Testis (tissue), 3 donors: ENCODE data around the gene ABCA13. TPM values are rescaled to one million over a fixed set of nuclear protein-coding genes. Genes with fewer than 3 reads are reported as not detected.

Experiments used
- DNase-seq: peaks from one replicate; pipeline ENCODE4 v3.0.0-alpha.2; 2019
- H3K27ac ChIP-seq, 2 donors: fragments of 200-600 bp; sonication (generic); one replicate each; pipeline ENCODE4 v1.5.1; 2019
- H3K27me3 ChIP-seq: fragments of 200-600 bp; sonication (generic); one replicate; pipeline ENCODE4 v1.5.1; 2019
- H3K36me3 ChIP-seq: fragments of 200-600 bp; sonication (generic); one replicate; pipeline ENCODE4 v1.5.1; 2017; ENCODE audit warnings: low read depth; ENCODE audit errors: missing control alignments
- H3K4me1 ChIP-seq: fragments of 200-600 bp; sonication (generic); one replicate; pipeline ENCODE4 v1.5.1; 2019
- H3K4me3 ChIP-seq, 2 donors: fragments of 200-600 bp; sonication (generic); one replicate each; pipeline ENCODE4 v1.5.1; 2017 to 2019
- H3K9me3 ChIP-seq: fragments of 200-600 bp; sonication (generic); one replicate; pipeline ENCODE4 v1.5.1; 2017
- POLR2A ChIP-seq: fragments of 450-650 bp; IDR thresholded peaks from one replicate; pipeline ENCODE4 v1.6.1; 2017; ENCODE audit warnings: antibody characterized with exemption, mild to moderate bottlenecking, moderate library complexity
- WGBS, 2 donors: methylation state at CpG; one replicate each; pipeline ENCODE4 v1.1.5; 2018; 5-methylcytosine and 5-hydroxymethylcytosine counted together
- intact Hi-C: fragments of 100-400 bp; cut with DNase I; formaldehyde crosslinking; loops from one replicate; pipeline ENCODE4 v1.15.1; 2023; ENCODE audit warnings: low total_unique reads
- polyA plus RNA-seq: library from polyadenylated mRNA; stranded (reverse); fragments of 350-450 nt; fragmentation: Illumina TruSeq; extraction: RNeasy Lipid Tissue Mini Kit (QIAGEN cat#74804); gene quantifications from one replicate; pipeline ENCODE4 v1.2.3, GENCODE V29; 2014; ENCODE audit warnings: low read depth, low replicate concordance; ENCODE audit not compliant: insufficient read depth
- total RNA-seq, 2 donors: library from RNA; depleted of rRNA; stranded (reverse); fragments of >200 nt; gene quantifications; one replicate each; pipeline ENCODE4 v1.2.3, GENCODE V29; 2016
- TF ChIP-seq, protein P1 (sequence below), 3 experiments: fragments of 450-650 bp in 2 of 3; fragments of 200-600 bp in 1 of 3; sonication (generic) in 1 of 3; IDR thresholded peaks; one replicate each; pipeline ENCODE4 v1.5.1; 2016 to 2019; ENCODE audit warnings: antibody characterized with exemption in 3 of 3, mild to moderate bottlenecking in 2 of 3, moderate library complexity in 1 of 3

Gene ABCA13
- total and polyA plus RNA-seq, 3 donors from 2014 or later: 3.5 to 7.3 (median 4.3) TPM

DNA sequence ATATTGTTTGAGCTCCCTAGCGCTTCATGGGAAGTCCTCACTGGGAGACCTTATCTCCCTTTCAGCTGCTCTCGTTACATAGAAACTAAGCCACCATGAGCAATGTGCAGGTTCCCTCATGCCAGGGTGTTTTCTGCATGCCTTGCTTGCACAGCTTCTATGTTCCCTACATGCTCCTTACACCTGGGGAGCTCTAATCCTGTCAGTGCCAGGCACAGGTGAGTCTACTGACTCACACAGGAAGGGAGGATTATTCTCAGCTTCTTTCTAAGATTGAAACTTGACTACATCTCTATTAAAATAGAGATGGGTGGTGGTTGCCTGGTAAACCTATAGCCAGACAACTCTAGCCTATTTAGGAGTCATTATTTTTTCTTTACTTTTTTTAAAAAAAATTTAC is 377.4 kb downstream of the ABCA13 start:
- no peak for DNase-seq
- H3K27me3 ChIP-seq: no peaks in the 10 kb centered on the region
- H3K27ac ChIP-seq: no peak overlapping the region
- H3K36me3 ChIP-seq: no peaks in the 10 kb centered on the region
- TF ChIP-seq, protein P1, sequence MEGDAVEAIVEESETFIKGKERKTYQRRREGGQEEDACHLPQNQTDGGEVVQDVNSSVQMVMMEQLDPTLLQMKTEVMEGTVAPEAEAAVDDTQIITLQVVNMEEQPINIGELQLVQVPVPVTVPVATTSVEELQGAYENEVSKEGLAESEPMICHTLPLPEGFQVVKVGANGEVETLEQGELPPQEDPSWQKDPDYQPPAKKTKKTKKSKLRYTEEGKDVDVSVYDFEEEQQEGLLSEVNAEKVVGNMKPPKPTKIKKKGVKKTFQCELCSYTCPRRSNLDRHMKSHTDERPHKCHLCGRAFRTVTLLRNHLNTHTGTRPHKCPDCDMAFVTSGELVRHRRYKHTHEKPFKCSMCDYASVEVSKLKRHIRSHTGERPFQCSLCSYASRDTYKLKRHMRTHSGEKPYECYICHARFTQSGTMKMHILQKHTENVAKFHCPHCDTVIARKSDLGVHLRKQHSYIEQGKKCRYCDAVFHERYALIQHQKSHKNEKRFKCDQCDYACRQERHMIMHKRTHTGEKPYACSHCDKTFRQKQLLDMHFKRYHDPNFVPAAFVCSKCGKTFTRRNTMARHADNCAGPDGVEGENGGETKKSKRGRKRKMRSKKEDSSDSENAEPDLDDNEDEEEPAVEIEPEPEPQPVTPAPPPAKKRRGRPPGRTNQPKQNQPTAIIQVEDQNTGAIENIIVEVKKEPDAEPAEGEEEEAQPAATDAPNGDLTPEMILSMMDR (IDR thresholded peaks at IDR 0.05): no peak
- no peak for TF ChIP-seq POLR2A
- H3K9me3 ChIP-seq: no peaks in the 10 kb centered on the region
- H3K4me1 ChIP-seq: peaks cover 6% of the 10 kb centered on the region
- intact Hi-C loops: no loop called here
- H3K4me3 ChIP-seq: no peak overlapping the region
- 64 to 77% methylated on average over 2 of the region's 2 CpGs for WGBS, 2 donors

DNA sequence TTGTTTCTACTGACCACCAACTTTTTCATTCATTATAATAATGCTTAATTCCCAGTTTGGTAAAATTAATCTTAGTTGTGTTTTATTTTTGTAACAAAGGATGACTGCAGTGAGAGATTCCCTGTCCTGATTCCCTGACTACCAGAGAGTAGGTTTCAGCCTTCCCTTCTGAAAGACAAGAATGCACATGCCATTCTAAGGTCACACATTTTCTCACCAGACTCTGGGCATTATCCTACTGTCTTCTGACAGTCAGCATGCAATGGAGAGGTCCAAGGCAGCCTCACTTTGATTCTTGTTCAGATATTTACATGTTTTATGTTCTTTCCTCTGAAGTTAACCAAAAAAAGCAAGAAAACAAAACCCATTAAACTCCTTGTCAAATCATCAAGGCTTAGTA is 380.4 kb downstream of the ABCA13 start:
- no peak for DNase-seq
- TF ChIP-seq, protein P1 (IDR thresholded peaks at IDR 0.05): no peak
- no peak for TF ChIP-seq POLR2A
- H3K4me3 ChIP-seq: no peak overlapping the region
- H3K36me3 ChIP-seq: no peaks in the 10 kb centered on the region
- H3K4me1 ChIP-seq: peaks cover 6% of the 10 kb centered on the region
- no peaks in the 10 kb centered on the region for H3K9me3 ChIP-seq
- H3K27ac ChIP-seq: peak overlapping the region; percentile 23 to 61
- intact Hi-C loops: no loop called here
- no peaks in the 10 kb centered on the region for H3K27me3 ChIP-seq

DNA sequence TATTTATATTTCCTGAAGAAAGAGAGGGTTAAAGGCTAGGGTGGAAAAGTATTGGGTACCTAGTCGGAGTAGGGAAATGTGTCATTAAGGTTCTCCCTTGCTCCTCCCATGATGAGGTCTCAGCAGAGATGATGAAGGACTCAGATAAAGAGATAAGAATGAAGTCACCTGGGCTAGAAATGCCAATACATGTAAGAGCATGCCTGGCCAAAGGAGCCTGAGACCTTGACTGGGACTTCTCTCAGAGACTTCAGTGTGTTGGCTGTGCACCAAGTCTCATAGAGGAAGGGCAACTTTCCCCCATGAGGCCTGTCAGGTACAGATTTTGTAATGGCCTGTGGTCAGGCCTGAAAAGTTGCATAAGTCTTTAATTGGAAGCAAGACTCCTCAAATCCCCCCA is 392.1 kb downstream of the ABCA13 start:
- no peak for DNase-seq
- no peaks in the 10 kb centered on the region for H3K4me1 ChIP-seq
- no peaks in the 10 kb centered on the region for H3K9me3 ChIP-seq
- H3K27me3 ChIP-seq: no peaks in the 10 kb centered on the region
- WGBS, 2 donors: 85 to 88% methylated on average over 1 of the region's 1 CpG
- no peak overlapping the region for H3K27ac ChIP-seq
- no peaks in the 10 kb centered on the region for H3K36me3 ChIP-seq
- TF ChIP-seq, protein P1 (IDR thresholded peaks at IDR 0.05): no peak
- TF ChIP-seq POLR2A: no peak
- H3K4me3 ChIP-seq: no peak overlapping the region
- intact Hi-C loops: no loop called here

DNA sequence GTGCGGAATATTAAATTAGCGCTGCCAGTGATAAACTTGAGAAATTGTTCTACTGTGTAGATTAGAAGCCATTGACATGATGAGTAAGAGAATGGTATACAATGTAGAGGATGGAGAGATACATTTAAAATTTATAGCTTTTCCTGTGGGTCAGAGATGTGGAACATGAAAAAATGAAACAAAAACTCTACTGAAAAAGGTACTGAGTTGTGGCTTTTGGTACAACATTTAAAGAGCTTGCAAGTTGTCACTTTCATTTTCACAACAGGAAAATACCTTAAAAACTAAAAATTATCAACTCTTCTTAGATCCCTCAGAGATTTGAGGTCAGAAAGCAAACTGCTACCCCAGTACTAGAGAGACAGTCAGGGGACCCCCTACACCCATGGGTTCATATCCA is 404.3 kb downstream of the ABCA13 start:
- WGBS, 2 donors: 94 to 96% methylated on average over 2 of the region's 2 CpGs
- no peaks in the 10 kb centered on the region for H3K9me3 ChIP-seq
- TF ChIP-seq POLR2A: no peak
- TF ChIP-seq, protein P1 (IDR thresholded peaks at IDR 0.05): no peak
- H3K27ac ChIP-seq: no peak overlapping the region
- H3K4me3 ChIP-seq: no peak overlapping the region
- no peaks in the 10 kb centered on the region for H3K4me1 ChIP-seq
- intact Hi-C loops: no loop called here
- H3K36me3 ChIP-seq: no peaks in the 10 kb centered on the region
- no peaks in the 10 kb centered on the region for H3K27me3 ChIP-seq
- no peak for DNase-seq

DNA sequence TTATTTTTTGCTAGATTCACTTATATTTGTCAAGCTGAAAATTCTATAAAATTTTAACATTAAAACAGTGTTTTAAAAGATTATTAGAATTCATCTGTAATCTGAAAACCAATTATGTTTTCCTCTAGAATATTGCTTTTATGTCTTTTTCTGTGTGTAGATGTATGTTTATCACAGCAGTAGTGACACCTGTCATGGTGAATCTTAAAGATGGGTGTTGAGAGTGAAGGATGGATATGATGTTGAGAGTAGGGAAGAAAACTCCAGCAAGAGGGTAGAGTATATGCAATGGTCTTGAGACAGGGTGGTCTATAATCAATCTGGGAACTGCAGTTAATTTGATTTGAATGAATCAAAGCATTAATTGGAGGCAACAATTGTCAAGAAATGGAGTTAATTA is 416.2 kb downstream of the ABCA13 start:
- no peak overlapping the region for H3K4me3 ChIP-seq
- H3K27ac ChIP-seq: no peak overlapping the region
- H3K36me3 ChIP-seq: no peaks in the 10 kb centered on the region
- H3K4me1 ChIP-seq: no peaks in the 10 kb centered on the region
- H3K27me3 ChIP-seq: no peaks in the 10 kb centered on the region
- H3K9me3 ChIP-seq: no peaks in the 10 kb centered on the region
- intact Hi-C loops: no loop called here
- no peak for DNase-seq
- no peak for TF ChIP-seq POLR2A
- TF ChIP-seq, protein P1 (IDR thresholded peaks at IDR 0.05): no peak
